Caco-2 (cell line): Measurements from ENCODE around the gene UBE2O. TPM values are rescaled to one million over a fixed set of nuclear protein-coding genes. Genes with fewer than 3 reads are reported as not detected.

ENCODE experiments used
- BruUV-seq: library from RNA; stranded (reverse); fragments of 400-500 nt; replicated peaks from 2 replicates; lab custom pipeline; 2021; lab: Mats Ljungman, UMichigan
- CTCF ChIA-PET: fragments of 300-600 bp; sonication (Branson Sonifier 250); formaldehyde crosslinking; loops from one replicate; lab custom pipeline; 2022; ENCODE audit warnings: antibody characterized with exemption; lab: Charles Lee
- POLR2A ChIA-PET: fragments of 300-600 bp; sonication (Branson Sonifier 250); formaldehyde crosslinking; loops from one replicate; lab custom pipeline; 2022; ENCODE audit warnings: antibody characterized with exemption; lab: Charles Lee
- DNase-seq, 2 experiments: peaks; one replicate each; pipeline versions ENCODE4 v3.0.0 to v3.0.0-alpha.2; 2020 to 2022
- H3K27me3 ChIP-seq: replicated peaks from 2 replicates; pipeline ENCODE4 v1.6.0; 2011; ENCODE audit warnings: low read length; ENCODE audit not compliant: control insufficient read depth, insufficient read depth
- H3K36me3 ChIP-seq: 2 replicates; pipeline ENCODE4 v1.5.1; 2011; ENCODE audit warnings: low read length; ENCODE audit not compliant: control insufficient read depth, insufficient read depth
- H3K4me1 ChIP-seq: fragments of 250-450 bp; sonication (Bioruptor Pico); 2 replicates; pipeline ENCODE4 v1.5.1; 2020; ENCODE audit warnings: mild to moderate bottlenecking
- H3K4me3 ChIP-seq: 2 replicates; pipeline ENCODE4 v1.5.1; 2011; ENCODE audit warnings: low read depth, mild to moderate bottlenecking, control low read depth, low read length
- H3K9me3 ChIP-seq: fragments of 250-450 bp; sonication (Bioruptor Pico); 2 replicates; pipeline ENCODE4 v1.5.1; 2020; ENCODE audit warnings: mild to moderate bottlenecking, moderate library complexity
- H3K27ac Mint-ChIP-seq: one replicate; pipeline ENCODE4 v1.8.0; 2022; ENCODE audit warnings: mixed read lengths; ENCODE audit not compliant: unreplicated experiment
- H3K27me3 Mint-ChIP-seq: one replicate; pipeline ENCODE4 v1.8.0; 2022; ENCODE audit warnings: mixed read lengths; ENCODE audit not compliant: insufficient read depth, unreplicated experiment
- H3K36me3 Mint-ChIP-seq: one replicate; pipeline ENCODE4 v1.8.0; 2022; ENCODE audit warnings: mild to moderate bottlenecking, mixed read lengths; ENCODE audit not compliant: insufficient read depth, unreplicated experiment
- H3K4me1 Mint-ChIP-seq: one replicate; pipeline ENCODE4 v1.8.0; 2022; ENCODE audit warnings: low read depth, mixed read lengths; ENCODE audit not compliant: unreplicated experiment
- H3K4me3 Mint-ChIP-seq: one replicate; pipeline ENCODE4 v1.8.0; 2022; ENCODE audit warnings: mild to moderate bottlenecking, moderate library complexity, mixed read lengths; ENCODE audit not compliant: unreplicated experiment
- H3K9me3 Mint-ChIP-seq: one replicate; pipeline ENCODE4 v1.8.0; 2022; ENCODE audit warnings: mixed read lengths; ENCODE audit not compliant: unreplicated experiment
- CTCF ChIP-seq, 2 experiments: fragments of 200-600 bp in 1 of 2; IDR thresholded peaks; 1 replicate in 1 of 2; 2 replicates in 1 of 2; pipeline versions ENCODE4 v1.5.1 to v1.8.0; 2011 to 2022; ENCODE audit warnings: antibody characterized with exemption in 1 of 2, control low read depth in 1 of 2, inconsistent platforms in 1 of 2, low read depth in 1 of 2, low read length in 1 of 2, mild to moderate bottlenecking in 1 of 2, moderate library complexity in 1 of 2; ENCODE audit not compliant: insufficient read depth in 1 of 2, severe bottlenecking in 1 of 2, unreplicated experiment in 1 of 2
- intact Hi-C: fragments of 100-400 bp; cut with micrococcal nuclease; formaldehyde crosslinking; loops from one replicate; pipeline ENCODE4 v1.10.0; 2022; ENCODE audit not compliant: unreplicated experiment
- total RNA-seq: library from RNA; stranded (reverse); gene quantifications from 2 replicates; pipeline ENCODE4 v1.2.3, GENCODE V29; 2022

UBE2O gene
- total RNA-seq, 1 experiment from 2014 or later: 37.6 TPM

- Mint-ChIP-seq H3K9me3 (no peaks in the 10 kb centered on the region), H3K4me3 (peak overlapping the region; percentile 91), H3K36me3 (peaks cover 38% of the 10 kb centered on the region), H3K27me3 (no peaks in the 10 kb centered on the region), H3K4me1 (no peaks in the 10 kb centered on the region), H3K27ac (no peak overlapping the region)
- no peaks in the 10 kb centered on the region for H3K36me3 ChIP-seq
- H3K4me3 ChIP-seq: peak overlapping the region; percentile 76
- ChIA-PET CTCF (interaction anchor here (1.4 to 5.6 kb wide), 6 partner anchors 12 to 85 kb away, joined by 3 to 49 read pairs (median 6); partner anchors contain the start of gene PRPSAP1), POLR2A (interaction anchor here (0.7 kb wide), 1 partner anchor 12 kb away, joined by 3 read pairs; no protein-coding TSS in a partner anchor)
- no TSS peak for BruUV-seq
- peak; percentile 87 to 93 for DNase-seq
- H3K9me3 ChIP-seq: no peaks in the 10 kb centered on the region
- H3K4me1 ChIP-seq: peaks cover 14% of the 10 kb centered on the region
- TF ChIP-seq CTCF (IDR thresholded peaks at IDR 0.05; ENCODE audit: insufficient read depth in 1 of 2, low read depth in 1 of 2, low read length in 1 of 2, severe bottlenecking in 1 of 2, unreplicated experiment in 1 of 2): peak; percentile 89 to 96
- intact Hi-C loops: loop anchor here (1.0 kb wide), 1 partner anchor 83 kb away; no protein-coding TSS in a partner anchor
- peaks cover 1% of the 10 kb centered on the region; the same call in 1 of the 2 replicates for H3K27me3 ChIP-seq
Observed at GRCh38 chr17:76385892-76386786, 66.8 kb downstream of the UBE2O start.

GRCh38 chr17:76384987-76385891 is 67.7 kb downstream of the UBE2O start:
- Histone ChIP-seq H3K4me1 (peaks cover 14% of the 10 kb centered on the region), H3K27me3 (peaks cover 1% of the 10 kb centered on the region; the same call in 1 of the 2 replicates), H3K36me3 (no peaks in the 10 kb centered on the region), H3K4me3 (peak overlapping the region; percentile 76), H3K9me3 (no peaks in the 10 kb centered on the region)
- Mint-ChIP-seq H3K4me3 (peak overlapping the region; percentile 91), H3K27ac (no peak overlapping the region), H3K36me3 (peaks cover 30% of the 10 kb centered on the region), H3K4me1 (no peaks in the 10 kb centered on the region), H3K9me3 (no peaks in the 10 kb centered on the region), H3K27me3 (no peaks in the 10 kb centered on the region)
- intact Hi-C loops: loop anchor here (1.0 kb wide), 1 partner anchor 82 kb away; no protein-coding TSS in a partner anchor
- TSS peak; percentile 9 for BruUV-seq
- ChIA-PET POLR2A (interaction anchor here (0.7 kb wide), 1 partner anchor 13 kb away, joined by 3 read pairs; no protein-coding TSS in a partner anchor), CTCF (interaction anchor here (0.7 to 5.6 kb wide), 10 partner anchors 11 to 243 kb away, joined by 3 to 49 read pairs (median 4); partner anchors contain the start of gene PRPSAP1)
- DNase-seq: peak in 1 of 2 experiments; percentile 52
- TF ChIP-seq CTCF (IDR thresholded peaks at IDR 0.05; ENCODE audit: insufficient read depth in 1 of 2, low read depth in 1 of 2, low read length in 1 of 2, severe bottlenecking in 1 of 2, unreplicated experiment in 1 of 2): no peak
